ELR (cell line): ENCODE results near the gene CDH12.
"Not testable (repeated sequence)": the region's sequence is repeated elsewhere in the genome, so short reads cannot be mapped to it uniquely, and the experiment has no call there.

ENCODE experiments used
- DNase-seq: peaks from one replicate; pipeline ENCODE4 v3.0.0-alpha.2; 2015; ENCODE audit warnings: low read depth

CDH12 gene

GRCh38 chr5:22852807-22853660, at the start of gene CDH12:
Gene CDH12, minus strand, starts transcription at chr5:22853344.
- DNase-seq = no peak

- DNase-seq = no peak
These were observed 48.7 kb upstream of the CDH12 start for GRCh38 chr5:22901885-22902284.

- DNase-seq = no peak
These were observed 47.7 kb upstream of the CDH12 start for GRCh38 chr5:22900801-22901310.

- DNase-seq = no peak
These were observed 46.2 kb upstream of the CDH12 start for GRCh38 chr5:22899341-22899740.

GRCh38 chr5:22896152-22896551, 43.0 kb upstream of the CDH12 start:
- no peak for DNase-seq

- no peak for DNase-seq
These were observed 39.3 kb upstream of the CDH12 start for GRCh38 chr5:22892441-22892840.

- no peak for DNase-seq
These were observed 36.6 kb upstream of the CDH12 start for GRCh38 chr5:22889720-22890119.

GRCh38 chr5:22887566-22887965, 34.4 kb upstream of the CDH12 start:
- DNase-seq = no peak

GRCh38 chr5:22858911-22859310, 5.8 kb upstream of the CDH12 start:
- not testable (repeated sequence) for DNase-seq

GRCh38 chr5:22855824-22856223, 2.7 kb upstream of the CDH12 start:
- DNase-seq = no peak

- no peak for DNase-seq
These were observed 2.2 kb downstream of the CDH12 start for GRCh38 chr5:22850981-22851380.

- DNase-seq = no peak
These were observed 6.5 kb downstream of the CDH12 start for GRCh38 chr5:22846693-22847092.

- no peak for DNase-seq
These were observed 8.5 kb downstream of the CDH12 start for GRCh38 chr5:22844636-22845035.

GRCh38 chr5:22844155-22844554, 9.0 kb downstream of the CDH12 start:
- no peak for DNase-seq

- no peak for DNase-seq
These were observed 10.6 kb downstream of the CDH12 start for GRCh38 chr5:22842574-22842973.

GRCh38 chr5:22837803-22838202, 15.3 kb downstream of the CDH12 start:
- no peak for DNase-seq

- DNase-seq = no peak
These were observed 17.5 kb downstream of the CDH12 start for GRCh38 chr5:22835686-22836085.

- no peak for DNase-seq
These were observed 59.7 kb downstream of the CDH12 start for GRCh38 chr5:22793463-22793862.

- DNase-seq = no peak
These were observed 65.3 kb downstream of the CDH12 start for GRCh38 chr5:22787807-22788206.

GRCh38 chr5:22787398-22787797, 65.7 kb downstream of the CDH12 start:
- no peak for DNase-seq

- DNase-seq = no peak
These were observed 72.4 kb downstream of the CDH12 start for GRCh38 chr5:22780756-22781155.

- DNase-seq = no peak
These were observed 73.6 kb downstream of the CDH12 start for GRCh38 chr5:22779499-22779898.

- DNase-seq = no peak
These were observed 76.9 kb downstream of the CDH12 start for GRCh38 chr5:22776285-22776684.

- not testable (repeated sequence) for DNase-seq
These were observed 78.9 kb downstream of the CDH12 start for GRCh38 chr5:22774214-22774613.
